H54 (cell line): Measurements from ENCODE around the gene FLACC1.
"Not testable (repeated sequence)": the region's sequence is repeated elsewhere in the genome, so short reads cannot be mapped to it uniquely, and the experiment has no call there.

Experiments used
- DNase-seq: peaks from one replicate; pipeline ENCODE4 v3.0.0; 2011; ENCODE audit warnings: low spot score, mixed read lengths; ENCODE audit not compliant: insufficient read length
- FAIRE-seq: peaks from 3 replicates; lab custom pipeline; 2011; peaks lifted over from hg19 to GRCh38; lab: Jason Lieb, UNC
- POLR2A ChIP-seq: IDR thresholded peaks from 2 replicates; pipeline ENCODE4 v1.6.1; 2011; ENCODE audit warnings: low read depth, mild to moderate bottlenecking, low read length

The FLACC1 gene, protein sequence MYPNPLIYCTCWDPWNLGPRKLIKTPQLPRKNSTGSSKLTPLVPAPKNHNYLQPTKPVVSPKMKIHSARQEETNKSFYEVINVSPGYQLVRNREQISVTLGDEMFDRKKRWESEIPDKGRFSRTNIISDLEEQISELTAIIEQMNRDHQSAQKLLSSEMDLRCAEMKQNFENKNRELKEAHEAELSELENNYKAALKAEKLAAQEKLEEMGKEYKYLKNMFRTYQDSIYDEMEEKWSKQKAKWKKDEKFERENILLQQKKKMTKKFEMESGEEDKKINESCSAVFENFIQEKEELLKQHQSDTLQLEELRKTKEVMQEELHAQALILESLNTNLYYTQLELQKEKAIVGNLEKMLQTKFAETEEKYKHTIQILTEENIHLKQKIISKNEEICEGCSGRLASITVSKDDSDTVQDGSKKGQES

DNA sequence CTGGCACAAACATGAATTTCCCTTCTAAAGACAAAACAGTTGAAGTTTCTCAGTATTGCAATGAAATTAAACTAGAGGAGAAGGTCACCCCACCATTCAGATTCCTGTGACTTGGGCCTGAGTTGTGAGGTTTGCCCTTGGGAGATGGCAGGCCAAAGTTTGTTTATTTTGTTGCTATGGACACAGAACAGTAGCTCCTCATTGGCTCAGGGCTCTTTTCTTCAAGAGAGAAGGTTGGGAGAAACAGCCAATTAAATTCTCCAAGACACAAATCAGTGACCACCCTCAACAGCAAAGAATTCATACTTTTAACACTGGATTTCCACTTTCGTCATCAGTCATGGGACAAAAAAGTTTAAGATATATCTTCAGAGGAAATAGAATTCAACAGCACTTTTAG, at the start of gene FLACC1:
TSS of gene FLACC1 (minus strand) at position 125 of the 400 bp plus-strand sequence. CDS start 5,941 bp downstream, outside the sequence.
- FAIRE-seq (peak; percentile 93), DNase-seq (peak; percentile 51)
- TF ChIP-seq POLR2A, result no peak

DNA sequence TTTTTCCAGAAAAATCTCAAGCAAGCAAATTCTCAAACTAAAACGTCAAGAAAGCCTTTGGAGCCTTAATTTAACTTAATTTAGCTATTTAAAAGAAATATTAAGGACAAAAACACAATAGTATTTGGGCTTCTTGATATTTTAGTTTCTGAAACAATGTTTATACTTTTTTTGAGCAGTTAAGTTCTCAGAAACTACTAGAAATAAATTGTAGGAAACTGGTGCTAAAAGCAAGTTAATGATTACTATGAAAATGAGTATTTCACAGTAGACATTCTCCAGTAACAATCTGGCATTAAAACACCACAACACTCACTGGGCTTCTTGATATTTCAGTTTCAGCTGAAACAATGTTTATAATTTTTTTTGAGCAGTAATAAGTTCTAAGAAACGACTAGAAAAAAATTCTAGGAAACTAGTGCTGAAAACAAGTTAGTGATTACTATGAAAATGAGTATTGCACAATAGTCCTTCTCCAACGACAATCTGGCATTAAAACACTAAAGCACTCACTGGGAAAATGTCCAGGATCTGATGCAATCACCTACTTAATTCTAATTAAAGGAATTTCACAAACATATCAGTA, 49.0 kb upstream of the FLACC1 start:
- FAIRE-seq, result peak; percentile 82
- TF ChIP-seq POLR2A, result no peak
- no peak for DNase-seq

GRCh38 chr2:201404699-201405280, 47.6 kb upstream of the FLACC1 start:
- FAIRE-seq, result peak; percentile 69

GRCh38 chr2:201403880-201404279, 46.7 kb upstream of the FLACC1 start:
- DNase-seq (no peak), FAIRE-seq (peak; percentile 70)
- TF ChIP-seq POLR2A, result no peak

More at GRCh38 chr2:201404699-201405280, 47.6 kb upstream of the FLACC1 start:
- no peak for DNase-seq
- no peak for TF ChIP-seq POLR2A

- no peak for DNase-seq
- FAIRE-seq, result peak; percentile 38
- TF ChIP-seq POLR2A, result no peak
Measured at GRCh38 chr2:201402651-201403562, 45.8 kb upstream of the FLACC1 start.

- DNase-seq (no peak), FAIRE-seq (no peak)
- no peak for TF ChIP-seq POLR2A
Measured at GRCh38 chr2:201401815-201402214, 44.7 kb upstream of the FLACC1 start.

DNA sequence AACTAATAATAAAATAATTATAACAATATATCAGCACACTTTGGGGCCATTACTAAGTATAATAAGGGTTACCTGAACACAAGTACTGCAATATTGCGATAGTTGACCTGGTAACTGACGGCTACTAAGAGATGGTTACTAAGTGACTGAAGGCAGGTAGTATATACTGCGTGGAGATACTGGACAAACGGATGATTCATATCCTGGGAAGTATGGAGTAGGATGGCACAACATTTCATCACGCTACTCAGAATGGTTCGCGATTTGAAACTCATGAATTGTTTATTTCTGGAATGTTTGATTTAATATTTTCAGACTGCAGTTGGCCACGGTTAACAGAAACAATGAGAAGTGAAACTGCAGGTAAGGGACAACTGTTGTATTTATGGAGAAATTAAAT, 39.5 kb upstream of the FLACC1 start:
- DNase-seq (no peak), FAIRE-seq (no peak)
- TF ChIP-seq POLR2A, result no peak

DNA sequence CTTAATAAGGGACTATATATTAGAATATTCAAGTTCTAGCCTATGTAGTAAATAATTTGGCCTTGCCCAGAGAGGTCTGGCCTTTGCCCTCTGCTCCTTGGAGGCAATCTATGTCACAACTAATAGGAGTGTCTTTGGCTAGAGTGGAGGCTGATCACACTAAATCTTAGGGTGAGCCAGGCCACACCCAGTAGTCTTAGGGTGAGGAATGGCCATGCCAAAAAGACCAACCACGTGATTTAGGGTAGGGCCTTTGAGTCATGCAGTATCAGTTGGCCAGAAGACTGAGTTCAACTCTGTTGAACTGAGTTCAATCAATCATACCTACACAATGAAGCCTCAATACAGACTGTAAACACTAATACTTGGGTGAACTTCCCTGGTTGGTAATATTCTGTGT, 26.0 kb upstream of the FLACC1 start:
- FAIRE-seq (peak; percentile 80), DNase-seq (peak; percentile 11)
- no peak for TF ChIP-seq POLR2A

DNA sequence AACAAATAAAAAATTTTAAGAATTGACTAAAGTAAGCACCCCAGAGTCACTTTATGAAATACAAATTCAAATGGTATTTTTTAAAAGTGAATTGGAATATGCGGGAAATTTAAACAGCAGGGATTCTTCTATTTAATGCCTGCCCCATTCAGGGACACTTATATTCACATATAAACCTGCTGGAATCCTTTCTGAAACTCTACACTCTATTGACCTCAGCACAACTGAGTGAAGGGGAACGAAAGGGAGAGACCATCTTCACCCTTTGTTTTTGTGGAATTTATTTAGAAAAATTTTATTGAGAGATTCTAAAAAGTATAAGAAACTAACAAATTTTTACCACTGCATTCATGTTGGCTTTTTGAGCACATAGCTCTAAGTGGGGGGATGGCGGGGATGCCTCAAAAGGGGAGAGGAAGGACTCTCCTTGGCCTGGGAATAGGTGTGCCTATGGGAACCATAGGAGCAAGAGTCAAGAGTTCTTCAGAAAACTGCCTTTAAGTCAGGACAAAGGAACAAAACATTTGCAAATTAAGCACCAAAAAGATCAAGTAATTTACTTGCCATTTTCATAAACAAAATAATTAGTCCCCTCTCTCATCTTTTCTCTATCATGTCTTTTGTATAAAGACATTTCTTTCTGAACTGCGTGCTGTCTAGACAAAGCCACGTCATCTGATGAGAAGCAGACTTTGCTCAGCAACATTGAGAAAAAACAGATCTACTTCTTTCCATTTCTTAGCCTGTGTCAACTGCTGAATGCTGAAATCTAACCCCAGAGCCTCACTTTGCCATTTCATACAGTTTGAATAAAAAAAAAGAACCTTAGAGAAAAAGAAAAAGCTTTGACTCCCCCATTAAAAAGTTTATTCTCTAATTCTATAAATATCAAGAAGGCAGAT, 21.6 kb upstream of the FLACC1 start:
- no peak for DNase-seq
- no peak for TF ChIP-seq POLR2A
- peak; percentile 20 for FAIRE-seq

GRCh38 chr2:201377218-201377617, 20.1 kb upstream of the FLACC1 start:
- FAIRE-seq (no peak), DNase-seq (no peak)
- TF ChIP-seq POLR2A, result no peak

GRCh38 chr2:201369775-201370174, 12.6 kb upstream of the FLACC1 start:
- TF ChIP-seq POLR2A, result no peak

DNA sequence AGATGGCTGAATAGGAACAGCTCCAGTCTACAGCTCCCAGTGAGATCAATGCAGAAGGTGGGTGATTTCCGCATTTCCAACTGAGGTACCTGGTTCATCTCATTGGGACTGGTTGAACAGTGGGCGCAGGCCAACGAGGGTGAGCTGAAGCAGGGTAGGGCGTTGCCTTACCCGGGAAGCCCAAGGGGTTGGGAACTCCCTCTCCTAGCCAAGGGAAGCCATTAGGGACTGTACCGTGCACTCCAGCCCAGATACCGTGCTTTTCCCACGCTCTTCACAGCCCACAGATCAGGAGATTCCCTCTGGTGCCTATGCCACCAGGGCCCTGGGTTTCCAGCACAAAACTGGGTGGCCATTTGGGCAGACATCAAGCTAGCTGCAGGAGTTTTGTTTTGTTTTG, 12.2 kb upstream of the FLACC1 start:
- not testable (repeated sequence) for FAIRE-seq, DNase-seq

More at GRCh38 chr2:201369775-201370174, 12.6 kb upstream of the FLACC1 start:
- DNase-seq (no peak), FAIRE-seq (no peak)
